ENCODE data around the gene ADGRG2. TPM values are rescaled to one million over a fixed set of nuclear protein-coding genes. Genes with fewer than 3 reads are reported as not detected.

ADGRG2 gene
- total RNA-seq, 2 donors from 2014 or later, result 0.11 TPM; not detected in 1

- Mint-ChIP-seq H3K4me3 (no peak overlapping the region), H3K27ac (no peak overlapping the region), H3K4me1 (ENCODE audit: low read depth in 2 of 2) (no peaks in the 10 kb centered on the region), H3K27me3 (no peaks in the 10 kb centered on the region), H3K9me3 (no peaks in the 10 kb centered on the region), H3K36me3 (no peaks in the 10 kb centered on the region)
- DNase-seq (ENCODE audit: low spot score) (no peak), ATAC-seq (no peak)
Measured at GRCh38 chrX:19007868-19008267, 114.4 kb downstream of the ADGRG2 start.

DNA sequence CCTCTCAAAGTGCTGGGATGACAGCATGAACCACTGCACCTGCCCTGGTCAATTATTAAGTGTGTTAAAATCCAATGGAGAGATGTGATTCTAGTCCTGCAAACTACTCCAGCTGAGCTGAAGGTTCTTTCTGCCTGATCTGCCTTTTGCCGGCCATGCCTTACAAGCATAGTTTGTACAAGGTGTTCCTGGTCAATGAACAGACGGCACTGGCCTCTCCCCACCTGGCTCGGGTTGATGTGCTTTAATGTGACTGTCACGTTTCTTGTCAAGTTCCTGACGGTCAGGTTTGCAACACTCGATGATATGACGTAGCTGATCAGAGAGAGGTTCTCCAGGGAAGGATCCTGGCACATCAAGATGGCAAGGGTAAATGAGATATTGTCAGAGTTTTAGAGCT, 115.3 kb downstream of the ADGRG2 start:
- Mint-ChIP-seq H3K36me3 (no peaks in the 10 kb centered on the region), H3K4me3 (no peak overlapping the region), H3K4me1 (ENCODE audit: low read depth in 2 of 2) (no peaks in the 10 kb centered on the region), H3K9me3 (no peaks in the 10 kb centered on the region), H3K27ac (no peak overlapping the region), H3K27me3 (no peaks in the 10 kb centered on the region)
- ATAC-seq, result no peak
- DNase-seq (ENCODE audit: low spot score), result no peak

DNA sequence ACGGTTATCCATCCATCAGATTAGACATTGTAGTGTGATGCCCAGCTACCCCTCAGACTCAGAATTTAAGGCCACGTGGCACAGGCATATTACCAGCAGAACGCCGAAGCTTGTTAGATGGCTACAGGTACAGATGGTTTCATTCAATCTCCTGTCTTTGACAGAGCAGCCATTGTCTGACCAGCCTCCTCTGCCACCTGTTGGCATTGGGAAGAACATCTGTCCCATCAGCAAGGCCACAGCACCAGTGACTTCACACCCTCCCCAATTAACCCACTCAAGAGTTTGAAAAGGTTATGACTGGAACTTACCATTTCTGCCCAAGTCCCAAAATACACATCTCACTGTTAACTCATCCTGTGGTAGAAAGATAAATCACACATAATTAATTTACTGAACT, 116.4 kb downstream of the ADGRG2 start:
- no peaks in the 10 kb centered on the region for H3K27me3 Mint-ChIP-seq
- no peaks in the 10 kb centered on the region for H3K9me3 Mint-ChIP-seq
- H3K27ac Mint-ChIP-seq, result no peak overlapping the region
- no peak overlapping the region for H3K4me3 Mint-ChIP-seq
- no peaks in the 10 kb centered on the region for H3K36me3 Mint-ChIP-seq
- no peak for ATAC-seq
- H3K4me1 Mint-ChIP-seq (ENCODE audit: low read depth in 2 of 2), result no peaks in the 10 kb centered on the region
- DNase-seq (ENCODE audit: low spot score), result no peak

DNA sequence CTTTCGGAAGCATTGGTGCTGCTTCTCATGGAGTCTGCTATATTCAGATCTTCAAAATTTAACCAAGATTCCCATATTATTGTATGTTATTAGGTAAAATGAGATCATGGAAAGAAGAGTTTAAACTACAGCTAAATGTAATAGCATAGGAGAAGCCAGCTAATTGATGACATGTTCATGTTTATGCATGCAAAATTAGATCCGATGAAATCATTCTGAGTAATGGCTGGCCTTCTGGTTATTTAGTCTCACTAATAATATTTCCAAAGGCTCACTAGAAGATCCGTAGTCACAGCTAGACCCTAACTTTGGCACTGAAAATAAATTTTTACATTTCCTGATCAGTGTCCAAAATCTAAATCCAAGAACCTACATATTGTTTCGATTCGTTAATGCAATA, 118.5 kb downstream of the ADGRG2 start:
- Mint-ChIP-seq H3K9me3 (no peaks in the 10 kb centered on the region), H3K27me3 (no peaks in the 10 kb centered on the region), H3K36me3 (no peaks in the 10 kb centered on the region), H3K4me3 (no peak overlapping the region), H3K27ac (no peak overlapping the region), H3K4me1 (ENCODE audit: low read depth in 2 of 2) (no peaks in the 10 kb centered on the region)
- ATAC-seq, result no peak
- DNase-seq (ENCODE audit: low spot score), result no peak

- no peaks in the 10 kb centered on the region for H3K9me3 Mint-ChIP-seq
- no peak for DNase-seq (ENCODE audit: low spot score)
- no peaks in the 10 kb centered on the region for H3K4me1 Mint-ChIP-seq (ENCODE audit: low read depth in 2 of 2)
- H3K27me3 Mint-ChIP-seq, result peaks cover 0 to 2% of the 10 kb centered on the region in 2 donors
- H3K4me3 Mint-ChIP-seq, result no peak overlapping the region
- no peak overlapping the region for H3K27ac Mint-ChIP-seq
- ATAC-seq, result no peak
- H3K36me3 Mint-ChIP-seq, result no peaks in the 10 kb centered on the region
Measured at GRCh38 chrX:18998653-18999052, 123.6 kb downstream of the ADGRG2 start.

DNA sequence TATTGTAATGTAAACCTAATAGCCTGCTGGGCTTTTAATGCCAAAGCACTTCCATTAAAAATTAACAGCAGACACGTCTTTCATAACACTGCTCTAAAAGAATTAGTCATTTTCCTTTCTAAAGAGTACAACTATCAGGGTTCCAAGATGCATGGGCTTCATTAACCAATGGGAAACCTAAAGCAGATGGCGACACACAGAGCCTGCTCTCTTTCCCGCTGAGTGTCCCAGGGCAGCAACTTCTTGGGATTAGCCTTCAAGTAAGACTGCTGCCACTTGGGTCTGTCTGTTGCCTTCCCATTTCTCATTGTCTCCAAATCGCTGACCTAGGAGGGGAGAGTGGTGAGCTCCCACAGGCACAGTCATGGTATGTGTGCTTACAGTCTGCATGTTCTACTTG, 124.4 kb downstream of the ADGRG2 start:
- ATAC-seq, result no peak
- DNase-seq (ENCODE audit: low spot score), result no peak
- peaks cover 0 to 3% of the 10 kb centered on the region in 2 donors for H3K27me3 Mint-ChIP-seq
- no peaks in the 10 kb centered on the region for H3K4me1 Mint-ChIP-seq (ENCODE audit: low read depth in 2 of 2)
- no peak overlapping the region for H3K27ac Mint-ChIP-seq
- no peaks in the 10 kb centered on the region for H3K9me3 Mint-ChIP-seq
- H3K36me3 Mint-ChIP-seq, result no peaks in the 10 kb centered on the region
- no peak overlapping the region for H3K4me3 Mint-ChIP-seq

GRCh38 chrX:18996536-18996935, 125.7 kb downstream of the ADGRG2 start:
- no peak overlapping the region for H3K27ac Mint-ChIP-seq
- H3K4me1 Mint-ChIP-seq (ENCODE audit: low read depth in 2 of 2), result no peaks in the 10 kb centered on the region
- ATAC-seq, result no peak
- no peaks in the 10 kb centered on the region for H3K36me3 Mint-ChIP-seq
- no peak overlapping the region for H3K4me3 Mint-ChIP-seq
- H3K9me3 Mint-ChIP-seq, result no peaks in the 10 kb centered on the region
- DNase-seq (ENCODE audit: low spot score), result no peak
- H3K27me3 Mint-ChIP-seq, result peaks cover 0 to 7% of the 10 kb centered on the region in 2 donors

- Mint-ChIP-seq H3K27me3 (peaks cover 0 to 7% of the 10 kb centered on the region in 2 donors), H3K4me3 (no peak overlapping the region), H3K9me3 (no peaks in the 10 kb centered on the region), H3K27ac (no peak overlapping the region), H3K36me3 (no peaks in the 10 kb centered on the region), H3K4me1 (ENCODE audit: low read depth in 2 of 2) (no peaks in the 10 kb centered on the region)
- DNase-seq (ENCODE audit: low spot score), result no peak
- ATAC-seq, result no peak
Measured at GRCh38 chrX:18995221-18995620, 127.0 kb downstream of the ADGRG2 start.

DNA sequence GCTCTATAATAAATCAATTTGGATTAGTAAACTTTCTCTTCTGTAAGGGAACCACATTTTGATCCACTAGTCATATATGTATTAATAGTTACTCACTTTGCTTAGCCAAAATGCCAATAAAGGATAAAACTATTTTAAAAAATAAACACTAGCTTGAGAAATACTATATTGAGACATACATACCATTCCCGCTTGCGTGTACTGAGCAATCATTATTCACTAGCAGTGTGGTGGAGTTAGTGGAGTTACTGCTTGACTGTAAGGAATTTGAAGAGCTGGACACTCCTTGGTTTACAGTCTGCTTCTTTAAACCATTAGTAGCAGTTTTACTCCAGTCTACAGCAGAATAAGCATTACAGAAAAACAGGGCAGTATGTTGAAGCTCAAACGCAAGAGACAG, 127.6 kb downstream of the ADGRG2 start:
- H3K9me3 Mint-ChIP-seq, result no peaks in the 10 kb centered on the region
- no peaks in the 10 kb centered on the region for H3K36me3 Mint-ChIP-seq
- no peak for ATAC-seq
- H3K27me3 Mint-ChIP-seq, result peaks cover 0 to 7% of the 10 kb centered on the region in 2 donors
- DNase-seq (ENCODE audit: low spot score), result no peak
- no peaks in the 10 kb centered on the region for H3K4me1 Mint-ChIP-seq (ENCODE audit: low read depth in 2 of 2)
- H3K27ac Mint-ChIP-seq, result no peak overlapping the region
- no peak overlapping the region for H3K4me3 Mint-ChIP-seq

DNA sequence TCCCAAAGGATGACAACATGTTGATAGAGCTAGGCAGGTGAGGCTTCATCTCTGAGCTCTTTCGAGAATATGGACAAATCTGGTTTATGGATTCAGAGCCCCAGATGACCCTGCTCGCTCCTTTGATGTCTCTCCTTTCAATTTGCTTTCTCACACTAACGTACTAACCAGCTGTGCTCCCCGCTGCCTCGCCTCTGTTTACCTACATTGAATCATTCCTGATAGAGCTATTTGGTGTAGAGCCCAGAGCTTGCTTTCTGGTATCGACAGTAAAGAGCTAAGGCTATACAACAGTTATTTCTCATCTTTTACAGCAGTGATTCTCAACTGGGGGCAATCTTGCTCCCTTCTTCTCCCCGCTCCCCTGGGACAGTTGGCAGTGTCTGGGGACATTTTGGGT, 129.4 kb downstream of the ADGRG2 start:
- Mint-ChIP-seq H3K27me3 (peaks cover 0 to 7% of the 10 kb centered on the region in 2 donors), H3K36me3 (no peaks in the 10 kb centered on the region), H3K27ac (no peak overlapping the region), H3K9me3 (no peaks in the 10 kb centered on the region), H3K4me1 (ENCODE audit: low read depth in 2 of 2) (no peaks in the 10 kb centered on the region), H3K4me3 (no peak overlapping the region)
- DNase-seq (ENCODE audit: low spot score) (no peak), ATAC-seq (no peak)

GRCh38 chrX:18985186-18985435, 137.2 kb downstream of the ADGRG2 start:
- H3K27ac Mint-ChIP-seq, result peak overlapping the region; percentile 86 to 87
- H3K4me1 Mint-ChIP-seq (ENCODE audit: low read depth in 2 of 2), result peaks cover 4 to 5% of the 10 kb centered on the region in 2 donors
- DNase-seq (ENCODE audit: low spot score) (no peak), ATAC-seq (no peak)
- H3K36me3 Mint-ChIP-seq, result no peaks in the 10 kb centered on the region
- H3K4me3 Mint-ChIP-seq, result peak overlapping the region; percentile 97
- H3K9me3 Mint-ChIP-seq, result no peaks in the 10 kb centered on the region
- H3K27me3 Mint-ChIP-seq, result peaks cover 0 to 4% of the 10 kb centered on the region in 2 donors

GRCh38 chrX:18984381-18985185, 137.7 kb downstream of the ADGRG2 start:
- ATAC-seq, result peak; percentile 94 to 95
- peak; percentile 85 for DNase-seq (ENCODE audit: low spot score)
- H3K4me3 Mint-ChIP-seq, result peak overlapping the region; percentile 97
- H3K36me3 Mint-ChIP-seq, result no peaks in the 10 kb centered on the region
- H3K4me1 Mint-ChIP-seq (ENCODE audit: low read depth in 2 of 2), result peaks cover 4 to 5% of the 10 kb centered on the region in 2 donors
- peak overlapping the region; percentile 86 to 87 for H3K27ac Mint-ChIP-seq
- H3K27me3 Mint-ChIP-seq, result peaks cover 0 to 4% of the 10 kb centered on the region in 2 donors
- no peaks in the 10 kb centered on the region for H3K9me3 Mint-ChIP-seq

DNA sequence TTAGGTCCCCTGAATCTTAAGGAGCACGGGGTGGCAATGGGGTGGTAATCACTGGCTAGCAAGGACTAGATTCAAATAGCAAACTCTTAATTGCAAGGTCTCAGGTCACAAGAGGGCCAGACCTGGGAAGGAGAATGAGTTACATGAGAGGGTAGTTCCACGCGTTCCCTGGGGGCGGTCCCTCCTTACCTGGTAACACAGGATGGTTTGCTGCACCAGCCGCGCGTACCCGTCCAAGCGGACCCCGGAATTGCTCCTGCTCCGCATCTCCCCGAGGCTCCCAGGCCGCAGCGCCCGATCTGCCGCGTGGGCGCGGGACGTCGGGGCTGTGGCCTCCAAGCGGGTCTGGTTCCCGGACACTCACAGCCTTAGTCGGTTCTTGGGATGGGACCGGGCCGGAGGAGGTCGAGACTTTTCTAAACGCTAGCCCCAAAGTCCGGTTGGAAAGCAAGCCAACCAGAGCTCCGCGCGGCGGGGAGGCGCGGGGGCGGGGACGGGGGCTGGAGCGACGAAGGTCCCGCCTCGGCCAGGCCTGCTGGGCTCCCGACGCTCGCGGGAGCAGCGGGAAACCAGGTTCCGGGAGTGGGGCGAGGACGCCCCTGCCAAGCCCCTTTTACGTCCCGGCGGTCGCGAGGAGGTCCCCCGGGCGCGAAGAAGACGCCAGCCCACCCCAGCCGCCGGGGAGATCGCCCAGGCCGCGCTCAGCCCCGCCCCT, 138.4 kb downstream of the ADGRG2 start, which contains the start of gene PHKA2:
Gene PHKA2 (minus strand): TSS at position 449 of the 715 bp plus-strand sequence. CDS start 182 bp downstream, at position 267.
- peaks cover 0 to 4% of the 10 kb centered on the region in 2 donors for H3K27me3 Mint-ChIP-seq
- no peaks in the 10 kb centered on the region for H3K36me3 Mint-ChIP-seq
- H3K4me1 Mint-ChIP-seq (ENCODE audit: low read depth in 2 of 2), result peaks cover 4 to 5% of the 10 kb centered on the region in 2 donors
- H3K27ac Mint-ChIP-seq, result peak within 1 kb of the TSS; percentile 86 to 87
- no peaks in the 10 kb centered on the region for H3K9me3 Mint-ChIP-seq
- DNase-seq (ENCODE audit: low spot score) (peak; percentile 73), ATAC-seq (peak; percentile 64 to 73)
- peak within 1 kb of the TSS; percentile 97 for H3K4me3 Mint-ChIP-seq

DNA sequence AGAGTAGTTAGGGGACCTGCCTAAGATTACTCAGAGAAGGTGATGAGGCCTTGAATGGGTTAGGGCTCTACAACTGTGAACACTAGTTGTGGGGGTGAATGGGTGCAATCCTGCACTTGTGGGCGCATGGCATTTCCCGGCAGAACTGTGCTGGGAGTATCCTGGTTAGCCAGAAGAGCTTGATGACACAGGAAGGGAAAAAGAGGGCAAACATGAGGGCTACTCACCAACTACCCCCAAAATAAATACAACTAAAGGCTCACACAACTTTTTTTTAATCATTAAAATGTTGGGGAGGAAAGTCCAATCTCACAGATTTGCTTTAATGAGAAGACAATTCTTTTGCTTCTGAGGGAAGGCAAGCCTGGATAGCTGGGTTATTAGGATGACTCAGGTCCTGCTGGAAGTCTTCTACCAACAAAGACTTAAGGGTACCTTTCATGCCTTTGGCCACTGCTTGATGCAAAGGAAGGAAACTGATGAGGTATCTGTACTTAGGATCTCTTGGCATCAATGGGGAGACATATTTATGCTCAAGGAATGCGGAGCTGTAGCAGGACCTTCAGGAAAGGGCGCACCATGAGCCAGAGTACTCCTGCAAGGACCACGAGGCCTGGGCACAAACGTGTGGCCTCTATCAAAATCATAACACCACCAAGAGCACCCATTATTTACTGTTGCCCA, 141.0 kb downstream of the ADGRG2 start:
- no peak for ATAC-seq
- H3K4me3 Mint-ChIP-seq, result no peak overlapping the region
- peaks cover 4 to 5% of the 10 kb centered on the region in 2 donors for H3K4me1 Mint-ChIP-seq (ENCODE audit: low read depth in 2 of 2)
- no peak overlapping the region for H3K27ac Mint-ChIP-seq
- peaks cover 0 to 4% of the 10 kb centered on the region in 2 donors for H3K27me3 Mint-ChIP-seq
- H3K9me3 Mint-ChIP-seq, result no peaks in the 10 kb centered on the region
- no peak for DNase-seq (ENCODE audit: low spot score)
- no peaks in the 10 kb centered on the region for H3K36me3 Mint-ChIP-seq
